Myocyte (in vitro differentiated cells): ENCODE measurements around the gene ADCY1. TPM values are rescaled to one million over a fixed set of nuclear protein-coding genes. Genes with fewer than 3 reads are reported as not detected.
"Not testable (repeated sequence)": the region's sequence is repeated elsewhere in the genome, so short reads cannot be mapped to it uniquely, and the experiment has no call there.

Experiments
- DNase-seq: peaks from one replicate; pipeline ENCODE4 v3.0.0-alpha.2; 2012; ENCODE audit warnings: low read depth
- polyA plus RNA-seq: library from polyadenylated mRNA; unstranded; fragments of >200 nt; gene quantifications from one replicate; pipeline ENCODE4 v1.2.1, GENCODE V29; 2012; ENCODE audit warnings: missing spikeins
- total RNA-seq: library from RNA; depleted of rRNA; stranded (reverse); fragments of >200 nt; gene quantifications from 2 replicates; pipeline ENCODE4 v1.2.3, GENCODE V29; 2014

The ADCY1 gene
- 0.40 and 0.62 TPM in 2 replicates for total RNA-seq
- polyA plus RNA-seq = 0.67 TPM

DNA sequence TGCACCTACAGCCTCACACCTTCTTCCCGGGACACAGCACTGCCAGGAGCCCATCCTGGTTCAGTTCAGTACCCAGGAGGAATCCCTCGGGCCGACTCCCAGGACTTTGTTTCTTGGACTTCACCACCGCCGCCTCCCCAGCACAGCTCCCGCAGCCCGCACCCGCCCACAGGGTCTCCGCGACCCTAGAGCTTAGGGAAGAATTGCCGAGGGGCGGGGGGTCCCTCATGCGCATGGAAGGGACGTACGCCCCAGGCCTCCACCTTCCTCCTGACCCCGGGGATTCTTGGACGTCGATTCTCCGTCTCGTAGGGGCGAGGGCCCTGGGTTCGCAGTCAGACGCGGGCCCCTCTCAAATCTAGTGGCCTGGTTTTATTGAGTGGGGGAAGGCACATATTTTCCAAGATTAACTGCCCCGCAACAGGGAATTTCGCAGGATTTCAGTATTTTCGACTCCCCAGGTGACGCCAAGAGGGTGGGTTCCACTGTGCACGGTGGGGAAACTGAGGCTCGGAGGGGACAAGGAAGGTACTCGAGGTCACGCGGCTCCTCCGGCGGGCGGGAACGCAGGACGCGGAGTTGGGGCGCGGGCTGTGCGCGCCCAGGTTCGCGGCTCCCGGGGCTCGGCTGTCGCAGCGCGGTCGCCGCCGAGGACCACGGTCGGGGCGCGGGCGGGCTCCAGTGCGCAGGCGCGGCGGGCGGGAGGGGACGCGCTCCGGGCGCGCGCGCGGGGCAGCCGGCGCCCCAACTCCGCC, at the start of gene ADCY1:
ADCY1 (plus strand) TSS at position 708 of the 755 bp plus-strand sequence. CDS start 176 bp downstream, outside the sequence.
- no peak for DNase-seq

DNA sequence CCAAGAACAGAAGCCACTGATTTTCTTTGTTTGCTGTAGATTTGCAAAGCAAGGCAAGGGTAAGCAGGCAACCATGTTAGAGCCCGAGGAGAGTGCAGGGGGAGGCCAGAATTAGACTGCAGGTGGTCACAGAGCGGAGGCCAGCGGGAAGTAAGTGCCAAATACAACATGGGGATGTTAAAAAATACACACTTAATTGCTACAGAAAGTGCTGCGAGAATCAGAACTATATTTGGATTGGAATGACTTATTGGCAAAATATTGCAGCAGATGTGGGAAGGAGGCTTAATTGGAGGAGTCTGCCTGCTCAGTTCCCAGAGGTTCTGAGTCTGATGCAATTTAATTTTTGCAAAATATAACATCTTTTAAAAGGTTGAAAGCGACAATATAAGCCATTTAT, 49.7 kb upstream of the ADCY1 start:
- DNase-seq = no peak

DNA sequence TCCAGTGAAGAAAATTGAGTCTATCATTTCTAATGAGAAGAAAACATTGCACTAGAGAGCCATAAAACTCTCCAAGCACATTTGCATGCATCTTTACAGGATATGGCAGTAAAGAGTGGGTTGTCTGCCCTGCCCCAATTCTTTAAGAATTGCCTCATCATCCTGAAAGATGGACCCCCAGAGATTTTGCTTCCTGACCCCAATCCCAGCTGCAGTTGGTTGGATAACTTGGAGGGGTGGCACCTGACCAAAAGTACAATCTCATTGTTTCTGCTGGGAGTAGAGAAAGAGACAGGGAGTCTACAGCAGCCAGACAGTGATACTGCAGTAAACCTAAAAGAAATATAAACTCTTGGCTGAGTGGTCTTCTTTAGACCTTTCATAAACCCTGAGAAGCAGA, 49.1 kb upstream of the ADCY1 start:
- DNase-seq = no peak

DNA sequence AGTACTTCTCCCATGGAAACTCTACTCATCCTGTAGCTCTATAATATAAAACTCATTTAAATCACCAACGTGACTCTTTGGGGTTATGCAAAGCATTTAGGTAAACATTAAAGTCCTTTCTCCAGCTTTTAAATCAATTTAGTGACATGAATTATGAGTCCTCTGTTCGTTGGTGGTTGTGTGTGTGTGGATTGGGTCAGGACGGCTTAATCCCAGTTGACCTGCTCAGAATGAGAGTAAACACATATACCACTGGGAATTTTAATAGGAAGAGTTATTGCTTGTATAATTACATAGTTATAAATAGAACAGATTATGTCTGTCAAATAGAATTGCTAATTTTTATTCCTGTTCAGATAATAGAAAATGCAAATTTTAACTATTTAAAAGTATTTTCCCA, 30.7 kb upstream of the ADCY1 start:
- no peak for DNase-seq

DNA sequence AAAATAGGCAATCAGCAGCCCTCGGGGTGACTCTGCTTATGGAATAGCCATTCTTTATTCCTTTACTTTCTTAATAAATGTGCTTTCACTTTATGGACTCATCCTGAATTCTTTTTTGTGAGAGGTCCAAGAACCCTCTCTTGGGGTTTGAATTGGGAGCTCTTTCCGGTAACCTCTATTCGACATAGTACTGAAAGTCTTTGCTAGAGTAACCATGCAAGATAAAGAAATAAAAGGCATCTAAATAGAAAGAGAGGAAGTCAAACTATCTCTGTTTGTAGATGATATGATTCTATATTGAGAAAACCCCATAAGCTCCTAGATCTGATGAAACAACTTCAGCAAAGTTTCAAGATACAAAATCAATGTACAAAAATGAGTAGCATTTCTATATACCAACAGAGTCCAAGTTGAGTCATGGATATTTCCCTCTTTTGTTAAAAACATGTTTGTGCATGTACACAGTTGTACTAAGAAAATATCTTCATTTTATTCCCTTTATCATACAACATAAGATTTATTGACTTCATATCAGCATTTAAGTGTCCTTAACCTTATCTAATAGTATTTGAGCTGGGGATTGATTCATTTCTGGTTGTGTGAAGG, 29.0 kb upstream of the ADCY1 start:
- DNase-seq = not testable (repeated sequence)

DNA sequence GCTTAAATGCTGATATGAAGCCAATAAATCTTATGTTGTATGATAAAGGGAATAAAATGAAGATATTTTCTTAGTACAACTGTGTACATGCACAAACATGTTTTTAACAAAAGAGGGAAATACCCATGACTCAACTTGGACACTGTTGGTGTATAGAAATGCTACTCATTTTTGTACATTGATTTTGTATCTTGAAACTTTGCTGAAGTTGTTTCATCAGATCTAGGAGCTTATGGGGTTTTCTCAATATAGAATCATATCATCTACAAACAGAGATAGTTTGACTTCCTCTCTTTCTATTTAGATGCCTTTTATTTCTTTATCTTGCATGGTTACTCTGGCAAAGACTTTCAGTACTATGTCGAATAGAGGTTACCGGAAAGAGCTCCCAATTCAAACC, 25.3 kb upstream of the ADCY1 start:
- DNase-seq = not testable (repeated sequence)

DNA sequence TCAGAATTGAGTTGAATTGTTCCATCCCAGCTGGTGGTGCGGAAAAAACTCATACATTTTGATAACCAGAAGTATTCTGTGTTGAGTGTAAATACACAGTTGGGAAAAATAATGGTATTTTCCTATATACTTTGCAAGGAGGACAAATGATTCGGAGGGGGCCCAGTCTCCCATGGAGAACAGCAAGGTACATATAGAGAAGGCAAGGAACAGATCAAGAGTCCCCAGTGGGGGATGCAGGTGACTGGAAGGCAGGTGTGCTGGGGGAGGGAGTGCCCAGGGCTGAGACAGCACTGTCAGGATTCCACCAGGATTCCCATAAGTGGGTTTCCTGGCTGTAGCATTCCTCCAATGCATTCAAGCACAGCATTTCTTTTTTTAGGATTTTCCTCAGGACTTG, 10.8 kb upstream of the ADCY1 start:
- no peak for DNase-seq

DNA sequence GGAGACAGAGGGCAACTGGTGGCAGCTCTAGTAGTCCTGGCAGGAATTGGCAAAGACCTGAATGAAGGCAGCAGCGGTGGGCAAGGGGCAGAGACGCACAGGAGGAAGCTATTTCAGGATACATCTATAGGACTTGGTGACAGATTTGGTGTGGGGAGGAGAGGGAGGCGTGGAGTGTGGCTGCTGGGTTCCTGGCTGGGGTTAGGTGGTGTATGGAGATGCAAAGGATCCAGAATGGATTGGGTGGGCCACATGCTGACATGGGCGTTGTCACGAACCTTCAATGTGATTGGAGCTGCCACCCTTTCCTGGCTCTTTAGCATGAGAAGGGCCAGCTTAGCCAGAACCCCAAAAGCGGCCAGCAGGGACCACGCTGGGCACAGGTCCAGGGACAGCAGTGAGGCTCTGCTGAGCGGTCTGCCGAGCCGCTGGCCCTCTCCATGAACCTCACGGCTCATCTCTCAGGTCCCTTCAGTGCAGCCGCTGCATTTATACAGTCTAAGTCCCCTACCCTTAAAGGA, 10.2 kb upstream of the ADCY1 start:
- peak; percentile 10 for DNase-seq

DNA sequence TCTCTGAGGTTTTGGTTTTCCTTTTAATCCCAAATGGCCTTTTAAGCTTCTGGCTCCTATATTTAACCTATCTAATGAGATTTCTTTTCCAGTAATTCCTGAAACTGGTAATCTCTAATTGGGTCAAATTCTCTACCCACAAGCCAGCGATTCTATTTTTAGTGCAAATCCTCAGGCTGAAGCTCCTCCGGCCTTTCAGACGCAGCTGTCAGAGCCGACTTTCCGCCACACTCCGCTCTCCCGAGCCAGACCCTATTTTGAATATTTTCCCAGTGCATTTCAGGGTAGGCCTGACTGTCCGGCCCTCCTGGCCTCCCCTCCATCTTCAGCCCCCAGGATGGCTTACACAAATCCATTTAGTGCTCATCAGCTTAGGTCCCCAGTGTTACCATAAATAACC, 9.7 kb upstream of the ADCY1 start:
- DNase-seq = peak; percentile 82

DNA sequence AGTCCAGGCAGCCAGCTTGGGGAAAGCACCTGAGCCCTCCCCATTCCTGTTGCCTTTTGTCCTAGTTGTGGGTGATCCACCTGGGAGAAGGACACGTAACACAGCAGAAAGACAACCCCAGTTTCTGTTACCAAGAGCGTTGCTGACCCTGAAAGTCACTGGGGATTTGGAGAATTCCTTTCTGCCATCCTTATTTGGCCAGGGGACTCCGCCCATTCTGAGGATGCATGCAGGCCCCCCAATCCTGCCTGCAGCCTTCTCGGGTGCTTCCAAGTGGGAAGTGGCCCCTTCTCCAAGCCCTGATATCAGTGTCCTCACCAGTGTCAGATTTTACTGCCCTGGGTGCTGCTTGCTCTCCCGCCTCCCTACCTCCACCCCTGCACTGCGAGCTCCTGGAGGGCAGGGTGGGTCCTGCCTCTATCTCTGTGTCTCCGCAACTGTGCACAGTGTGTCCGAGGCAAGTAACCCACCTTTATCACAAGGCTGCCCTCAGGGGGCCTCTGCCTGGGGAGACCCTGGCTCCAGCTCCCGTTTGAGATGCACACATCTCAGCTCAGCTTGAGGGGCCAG, 9.2 kb upstream of the ADCY1 start:
- DNase-seq = no peak

DNA sequence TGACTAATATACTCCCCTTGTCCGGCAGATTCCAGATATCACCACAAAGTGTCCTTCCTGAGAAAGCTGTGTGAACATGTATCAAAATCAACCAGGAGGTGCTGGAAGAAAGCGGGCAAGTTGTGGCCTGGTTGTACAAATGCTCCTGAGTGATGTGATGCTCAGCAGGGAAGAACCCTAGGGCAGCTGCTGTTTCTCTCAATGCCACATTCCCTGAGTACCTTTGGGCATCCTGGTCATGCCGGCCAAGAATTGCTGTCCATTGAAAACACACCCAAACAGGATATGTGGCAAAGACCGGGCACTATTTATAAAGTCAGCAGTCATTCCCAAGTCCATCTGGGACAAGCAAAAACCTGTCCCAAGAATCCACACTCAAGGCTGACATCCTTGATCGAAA, 7.8 kb upstream of the ADCY1 start:
- peak; percentile 87 for DNase-seq

DNA sequence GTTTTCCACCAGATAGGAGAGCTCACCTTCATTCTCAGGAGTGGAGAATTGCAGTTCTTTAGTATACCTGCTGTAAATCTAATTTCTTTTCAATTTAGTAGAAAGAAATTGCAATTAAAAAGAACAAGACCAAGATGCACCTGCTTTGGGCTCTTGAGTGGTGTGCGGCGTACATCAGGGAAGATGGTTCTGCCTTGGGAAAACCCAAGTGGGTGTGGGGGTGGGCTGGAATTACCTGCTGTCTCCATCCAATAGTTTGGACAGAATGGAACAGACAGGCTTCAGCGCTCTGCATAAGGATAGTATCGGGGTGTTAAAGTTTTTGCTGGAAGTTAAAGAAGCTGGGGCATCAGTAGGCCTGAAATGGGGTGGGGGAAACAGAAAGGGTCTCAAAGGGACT, 7.2 kb upstream of the ADCY1 start:
- no peak for DNase-seq

DNA sequence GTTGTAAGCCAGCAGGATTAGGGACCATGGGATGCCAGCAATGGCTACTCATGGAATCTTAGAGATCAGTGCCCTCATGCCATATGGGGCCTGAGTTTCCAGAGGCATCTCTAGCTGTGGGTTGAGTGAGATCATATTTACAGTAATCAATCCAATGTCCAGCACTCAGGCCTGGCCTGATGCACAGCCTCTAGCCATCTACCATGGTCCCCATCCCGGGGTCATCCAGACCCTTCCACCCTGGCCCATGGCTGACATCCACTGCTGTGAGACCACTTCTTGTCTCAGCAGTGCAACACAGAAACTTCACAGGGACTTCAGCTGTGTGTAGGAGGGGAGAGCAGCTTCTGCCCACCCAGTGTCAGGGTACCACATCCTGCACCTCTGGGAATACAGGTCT, 6.5 kb upstream of the ADCY1 start:
- no peak for DNase-seq

DNA sequence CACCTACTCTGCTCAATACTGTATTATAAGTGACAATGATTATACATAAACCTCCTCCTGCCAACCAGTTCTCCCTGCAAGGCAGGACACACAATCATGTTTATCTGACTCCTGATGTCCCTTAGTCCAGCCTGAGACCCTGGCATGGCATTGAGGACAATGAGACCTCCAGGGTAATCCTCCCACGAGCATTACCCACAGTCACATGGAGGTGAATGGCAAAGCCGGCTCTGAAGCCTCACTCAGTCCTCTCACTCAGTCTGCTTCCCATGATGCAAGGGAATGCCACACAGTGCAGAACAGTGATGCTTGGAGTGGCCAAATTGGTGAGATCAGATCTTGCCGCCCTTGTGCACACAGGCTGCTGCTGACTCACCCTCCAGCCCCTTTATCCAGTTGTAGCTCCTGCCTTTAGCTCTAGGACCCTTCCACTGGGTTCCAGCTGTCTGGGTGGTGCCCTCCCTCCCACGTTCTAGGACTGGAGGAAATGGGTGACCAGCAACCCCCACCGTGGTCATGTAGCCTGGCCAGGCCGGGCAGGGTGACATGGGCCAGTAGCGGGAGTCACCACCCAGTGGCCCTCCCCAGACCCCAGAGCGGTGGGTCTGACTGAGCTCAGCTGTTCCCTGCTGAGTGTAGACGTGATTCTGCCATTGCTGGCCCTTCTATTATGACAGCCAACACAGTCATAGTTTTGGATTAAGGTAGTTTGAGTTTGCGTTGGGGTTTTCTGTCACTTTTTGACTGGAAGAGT, 5.5 kb upstream of the ADCY1 start:
- DNase-seq = no peak

DNA sequence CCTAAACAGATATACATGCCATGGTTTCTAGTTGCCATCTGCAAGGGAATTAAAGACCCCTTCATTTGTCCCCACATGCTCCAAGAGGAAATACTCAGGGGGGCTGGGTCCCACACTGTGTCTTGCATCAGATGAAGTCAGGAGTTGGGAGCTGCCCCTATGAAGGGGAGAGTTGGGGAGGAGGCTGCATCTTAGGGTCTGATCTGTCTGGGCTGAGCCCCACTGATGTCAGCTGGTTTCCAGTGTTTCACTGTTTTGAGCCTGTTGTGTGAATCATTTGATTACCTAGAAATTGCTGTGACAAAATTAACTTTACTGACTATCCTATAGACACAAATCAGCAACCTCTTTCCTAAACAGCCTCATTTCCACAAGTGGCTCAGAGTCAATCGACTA, 4.9 kb upstream of the ADCY1 start:
- DNase-seq = no peak

DNA sequence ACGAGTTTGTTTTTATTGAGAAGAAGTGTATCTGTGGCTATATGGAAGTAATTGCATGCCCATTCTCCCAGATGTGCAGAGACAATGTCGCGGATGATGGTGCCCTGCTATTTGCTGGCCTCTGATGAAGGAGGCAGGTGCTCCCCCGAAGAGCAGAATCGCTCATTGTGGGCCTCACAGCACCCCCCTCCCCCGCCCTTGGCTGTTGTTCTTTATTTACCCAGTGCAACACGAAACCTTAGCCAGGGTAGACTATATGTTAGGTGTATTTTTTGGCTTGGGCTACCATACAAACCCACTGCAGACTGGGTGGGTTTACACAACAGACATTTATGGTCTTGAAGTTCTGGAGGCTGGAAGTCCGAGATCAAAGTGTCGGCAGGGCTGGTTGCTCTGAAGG, 3.4 kb upstream of the ADCY1 start:
- no peak for DNase-seq

DNA sequence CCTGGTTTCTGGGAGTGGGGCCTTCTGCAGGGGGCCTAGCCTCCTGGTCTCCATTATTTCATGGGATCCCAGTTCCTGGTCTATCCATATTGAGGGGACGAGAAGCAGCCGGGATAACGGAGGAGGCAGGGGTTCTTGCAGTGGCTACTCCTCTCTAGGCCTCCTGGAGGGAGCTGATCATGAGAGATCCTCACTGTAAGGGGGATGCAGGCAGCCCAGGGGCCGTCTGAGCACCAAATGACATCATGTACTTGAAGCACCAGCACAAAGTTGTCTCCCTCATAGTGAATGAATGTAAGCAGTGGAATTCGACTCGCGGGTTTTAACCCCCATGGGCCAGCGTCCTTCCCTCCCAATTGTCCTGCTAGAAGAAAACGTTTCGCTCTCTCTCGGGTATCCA, 964 bp upstream of the ADCY1 start:
- no peak for DNase-seq

DNA sequence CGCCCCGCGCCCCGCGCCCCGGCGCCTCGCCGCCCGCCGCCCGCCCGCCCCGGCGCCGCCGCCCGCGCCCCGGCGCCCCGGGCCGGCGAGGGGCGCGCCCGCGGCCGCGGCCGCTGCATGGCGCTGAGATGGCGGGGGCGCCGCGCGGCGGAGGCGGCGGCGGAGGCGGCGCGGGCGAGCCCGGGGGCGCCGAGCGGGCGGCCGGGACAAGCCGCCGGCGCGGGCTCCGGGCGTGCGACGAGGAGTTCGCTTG, 174 bp downstream of the ADCY1 start:
- DNase-seq = no peak

DNA sequence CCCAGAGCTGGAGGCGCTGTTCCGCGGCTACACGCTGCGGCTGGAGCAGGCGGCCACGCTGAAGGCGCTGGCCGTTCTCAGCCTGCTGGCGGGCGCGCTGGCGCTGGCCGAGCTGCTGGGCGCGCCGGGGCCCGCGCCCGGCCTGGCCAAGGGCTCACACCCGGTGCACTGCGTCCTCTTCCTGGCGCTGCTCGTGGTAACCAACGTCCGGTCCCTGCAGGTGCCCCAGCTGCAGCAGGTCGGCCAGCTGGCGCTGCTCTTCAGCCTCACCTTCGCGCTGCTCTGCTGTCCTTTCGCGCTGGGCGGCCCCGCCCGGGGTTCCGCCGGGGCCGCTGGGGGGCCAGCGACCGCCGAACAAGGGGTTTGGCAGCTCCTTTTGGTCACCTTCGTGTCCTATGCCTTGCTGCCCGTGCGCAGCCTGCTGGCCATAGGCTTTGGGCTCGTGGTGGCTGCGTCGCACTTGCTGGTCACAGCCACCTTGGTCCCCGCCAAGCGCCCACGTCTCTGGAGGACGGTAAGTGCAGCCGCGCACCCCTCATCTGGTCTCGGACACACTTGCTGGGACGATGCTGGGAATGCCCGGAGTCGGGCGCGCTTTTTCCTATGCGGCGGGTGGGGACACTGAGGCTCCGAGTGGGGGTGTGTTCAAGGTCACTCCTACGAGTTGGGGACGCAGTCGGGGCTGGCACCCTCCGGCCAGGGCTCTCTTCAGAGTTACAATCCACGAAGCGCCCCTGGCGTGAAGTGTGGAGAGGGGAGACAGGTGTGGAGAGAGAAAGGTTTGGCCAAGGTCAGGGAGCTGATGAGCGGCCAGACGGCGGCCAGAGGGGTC, 717 bp downstream of the ADCY1 start:
- peak; percentile 62 for DNase-seq

DNA sequence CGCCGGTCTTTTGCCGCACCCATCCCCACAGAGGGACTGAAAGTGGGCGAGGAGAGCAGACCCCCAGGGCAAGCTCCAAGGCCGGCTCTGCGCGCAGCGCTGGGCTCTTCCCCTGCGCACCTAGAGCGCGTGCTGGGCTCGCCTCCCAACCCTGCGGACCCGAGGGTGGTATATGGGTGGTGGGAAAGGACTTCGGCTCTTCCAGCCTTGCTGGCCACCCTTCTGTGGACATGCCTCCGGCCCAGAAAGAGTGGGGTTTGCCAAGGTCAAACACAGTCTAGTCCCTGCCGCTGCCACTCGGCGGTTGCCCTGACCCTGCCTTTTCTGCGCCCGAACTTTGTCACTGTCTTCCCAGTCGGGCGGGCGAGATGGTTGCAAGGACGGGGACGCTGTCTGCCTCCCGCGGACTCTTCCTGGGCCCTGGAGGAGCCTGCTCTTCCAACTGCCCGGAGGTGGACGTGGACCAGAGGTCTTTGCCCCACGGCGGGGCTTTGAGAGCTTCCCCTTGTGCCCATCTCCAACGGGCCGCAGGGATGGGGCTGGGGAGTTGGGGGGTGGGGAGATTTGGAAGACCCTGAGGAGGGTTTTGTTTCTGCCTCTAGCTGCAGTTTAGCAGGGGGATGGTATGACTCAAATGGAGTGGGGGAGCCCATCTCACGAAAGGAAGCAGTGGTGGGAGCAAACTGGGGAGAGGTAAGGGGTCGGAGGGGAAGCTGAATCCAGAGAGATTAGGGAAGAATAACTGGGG, 1.5 kb downstream of the ADCY1 start:
- DNase-seq = no peak
